Measurements from ENCODE around the gene DDIT4. TPM values are rescaled to one million over a fixed set of nuclear protein-coding genes. Genes with fewer than 3 reads are reported as not detected.

Gene DDIT4
- total and polyA plus RNA-seq, 9 of the 15 experiments (the other 6 are each of a cell fraction or from before 2014, with no cell fraction given) = 8.2 to 675 (median 159) TPM

GRCh38 chr10:72308320-72308987, 34.7 kb downstream of the DDIT4 start (continued):
- TF ChIP-seq KDM5B (IDR thresholded peaks at IDR 0.05; ENCODE audit: insufficient replicate concordance, low read depth, low read length) (peak; percentile 57), ZBTB17 (CRISPR knock-in tag; IDR thresholded peaks at IDR 0.05) (peak; percentile 77), NELFE (IDR thresholded peaks at IDR 0.05; ENCODE audit: insufficient read depth, insufficient read length) (no peak), JUND (IDR thresholded peaks at IDR 0.05; ENCODE audit: borderline replicate concordance, low read depth, low read length) (peak; percentile 98), JUND (tag; IDR thresholded peaks at IDR 0.05; ENCODE audit: borderline replicate concordance, low read depth, low read length) (peak; percentile 98), HLTF (IDR thresholded peaks at IDR 0.05) (0 out of 2 replicates have a peak, but pooled peaks have one; percentile 53), TBP (optimal IDR thresholded peaks at IDR 0.05; ENCODE audit: low read depth, low read length) (peak; percentile 42), NRF1 (conservative IDR thresholded peaks at IDR 0.05 in 1 of 2, IDR thresholded peaks at IDR 0.05 in 1 of 2) (peak; percentile 40 to 55; a peak in 2 of 4 replicates), ZNF431 (CRISPR knock-in tag; IDR thresholded peaks at IDR 0.05) (no peak), SLC30A9 (CRISPR knock-in tag; IDR thresholded peaks at IDR 0.05) (no peak), ZNF197 (CRISPR knock-in tag; IDR thresholded peaks at IDR 0.05; ENCODE audit: low read depth) (peak; percentile 88), BRCA1 (IDR thresholded peaks at IDR 0.05) (no peak), BRCA1 (CRISPR knock-in tag; IDR thresholded peaks at IDR 0.05) (no peak), BCOR (IDR thresholded peaks at IDR 0.05) (peak; percentile 73), PHB2 (IDR thresholded peaks at IDR 0.05; ENCODE audit: low read depth) (0 out of 2 replicates have a peak, but pooled peaks have one; percentile 8), NR2C2 (CRISPR knock-in tag; IDR thresholded peaks at IDR 0.05) (peak; percentile 61; the same call in 1 of the 2 replicates), NR2C2 (tag; IDR thresholded peaks at IDR 0.05) (peak; percentile 87), USF1 (CRISPR knock-in tag; IDR thresholded peaks at IDR 0.05) (peak; percentile 44; the same call in 1 of the 2 replicates), ARHGAP35 (IDR thresholded peaks at IDR 0.05; ENCODE audit: partially characterized antibody) (peak; percentile 92), PTTG1 (tag; IDR thresholded peaks at IDR 0.05; ENCODE audit: low read depth) (no peak; the same call in 1 of the 2 replicates), HNRNPH1 (optimal IDR thresholded peaks at IDR 0.05; ENCODE audit: low read depth, low read length) (no peak), PTRF (tag; IDR thresholded peaks at IDR 0.05) (peak; percentile 55; the same call in 1 of the 2 replicates), NCOA2 (IDR thresholded peaks at IDR 0.05; ENCODE audit: partially characterized antibody in 2 of 2) (no peak), ZNF561 (CRISPR knock-in tag; conservative IDR thresholded peaks at IDR 0.05) (no peak), PHF8 (IDR thresholded peaks at IDR 0.05; ENCODE audit: borderline replicate concordance, low read length) (peak; percentile 33; the same call in 1 of the 2 replicates), RUNX1 (IDR thresholded peaks at IDR 0.05; ENCODE audit: low read depth) (no peak), KLF16 (IDR thresholded peaks at IDR 0.05) (no peak), AFF4 (CRISPR knock-in tag; IDR thresholded peaks at IDR 0.05) (no peak)
